Peyer's patch (tissue), 4 donors: ENCODE data around the gene PHYKPL.

Experiments
- CTCF ChIP-seq, 6 experiments: fragments of 450-650 bp in 4 of 6; fragments of 200-600 bp in 2 of 6; sonication (generic) in 1 of 6; IDR thresholded peaks; one replicate each; pipeline ENCODE4 v1.5.1; 2017 to 2019; ENCODE audit warnings: antibody characterized with exemption in 6 of 6, mild to moderate bottlenecking in 3 of 6, moderate library complexity in 1 of 6
- POLR2A ChIP-seq, 2 donors: fragments of 450-650 bp; IDR thresholded peaks; one replicate each; pipeline ENCODE4 v1.5.1; 2017; ENCODE audit warnings: antibody characterized with exemption in 2 of 2, mild to moderate bottlenecking in 2 of 2, moderate library complexity in 2 of 2

- TF ChIP-seq CTCF (IDR thresholded peaks at IDR 0.05) (no peak), POLR2A (IDR thresholded peaks at IDR 0.05) (no peak)
Measured at GRCh38 chr5:178227929-178228328, 4.7 kb downstream of the PHYKPL start.
